ENCODE data around the gene PSMD2.

DNA sequence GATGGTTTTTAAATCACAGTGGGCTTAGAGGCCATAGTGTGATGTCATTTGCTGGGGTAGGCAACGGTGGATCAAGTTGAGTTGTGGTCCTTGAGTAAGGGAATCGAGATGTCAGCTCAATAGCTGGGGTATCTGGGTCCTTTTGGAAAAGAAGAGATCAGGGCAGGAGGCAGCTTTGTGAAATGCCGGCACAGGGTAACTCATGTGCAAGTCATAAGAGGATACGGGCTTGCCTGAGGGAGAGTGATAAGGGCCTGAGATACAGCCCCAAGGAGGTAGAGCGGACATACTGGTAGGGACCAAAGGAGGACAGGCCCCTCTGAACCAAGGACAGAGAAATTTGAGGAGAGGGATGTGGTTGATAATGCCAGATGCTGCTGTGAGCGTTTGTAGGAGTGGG lies 34.1 kb downstream of the PSMD2 start:
- TF ChIP-seq, protein P1, sequence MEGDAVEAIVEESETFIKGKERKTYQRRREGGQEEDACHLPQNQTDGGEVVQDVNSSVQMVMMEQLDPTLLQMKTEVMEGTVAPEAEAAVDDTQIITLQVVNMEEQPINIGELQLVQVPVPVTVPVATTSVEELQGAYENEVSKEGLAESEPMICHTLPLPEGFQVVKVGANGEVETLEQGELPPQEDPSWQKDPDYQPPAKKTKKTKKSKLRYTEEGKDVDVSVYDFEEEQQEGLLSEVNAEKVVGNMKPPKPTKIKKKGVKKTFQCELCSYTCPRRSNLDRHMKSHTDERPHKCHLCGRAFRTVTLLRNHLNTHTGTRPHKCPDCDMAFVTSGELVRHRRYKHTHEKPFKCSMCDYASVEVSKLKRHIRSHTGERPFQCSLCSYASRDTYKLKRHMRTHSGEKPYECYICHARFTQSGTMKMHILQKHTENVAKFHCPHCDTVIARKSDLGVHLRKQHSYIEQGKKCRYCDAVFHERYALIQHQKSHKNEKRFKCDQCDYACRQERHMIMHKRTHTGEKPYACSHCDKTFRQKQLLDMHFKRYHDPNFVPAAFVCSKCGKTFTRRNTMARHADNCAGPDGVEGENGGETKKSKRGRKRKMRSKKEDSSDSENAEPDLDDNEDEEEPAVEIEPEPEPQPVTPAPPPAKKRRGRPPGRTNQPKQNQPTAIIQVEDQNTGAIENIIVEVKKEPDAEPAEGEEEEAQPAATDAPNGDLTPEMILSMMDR (IDR thresholded peaks at IDR 0.05; ENCODE audit: insufficient read depth, low read length, poor library complexity, severe bottlenecking) = no peak
- TF ChIP-seq EZH2phosphoT487 (conservative IDR thresholded peaks at IDR 0.05; ENCODE audit: low read length) = no peak
